Upper lobe of left lung (tissue), 6 donors: ENCODE results near the gene NDUFAF7. TPM values are rescaled to one million over a fixed set of nuclear protein-coding genes. Genes with fewer than 3 reads are reported as not detected.

ENCODE experiments used
- ATAC-seq, 2 donors: fragments of 200-7000 bp; cut with Tn5 transposase; one replicate each; pipeline ENCODE4 v1.9.1; 2022; ENCODE audit warnings: mild to moderate bottlenecking in 2 of 2, moderate library complexity in 2 of 2; ENCODE audit not compliant: low FRiP score in 2 of 2
- DNase-seq, 2 donors: peaks; one replicate each; pipeline ENCODE4 v3.0.0-alpha.2; 2019 to 2020
- H3K27ac ChIP-seq, 4 donors: fragments of 200-600 bp; sonication (generic); one replicate each; pipeline ENCODE4 v1.5.1; 2016 to 2019
- H3K27me3 ChIP-seq, 4 donors: fragments of 200-600 bp; sonication (generic); one replicate each; pipeline ENCODE4 v1.5.1; 2017 to 2019
- H3K36me3 ChIP-seq, 4 donors: fragments of 200-600 bp; sonication (generic); one replicate each; pipeline ENCODE4 v1.5.1; 2016 to 2019
- H3K4me1 ChIP-seq, 4 donors: fragments of 200-600 bp; sonication (generic); one replicate each; pipeline ENCODE4 v1.5.1; 2018 to 2019
- H3K4me3 ChIP-seq, 4 donors: fragments of 200-600 bp; sonication (generic); one replicate each; pipeline ENCODE4 v1.5.1; 2017 to 2019; ENCODE audit warnings: mild to moderate bottlenecking in 2 of 4, moderate library complexity in 1 of 4
- H3K9me3 ChIP-seq, 4 donors: fragments of 200-600 bp; sonication (generic); one replicate each; pipeline ENCODE4 v1.5.1; 2018 to 2019
- CTCF ChIP-seq, 6 experiments: fragments of 450-650 bp in 4 of 6; fragments of 200-600 bp in 2 of 6; sonication (generic) in 2 of 6; IDR thresholded peaks; one replicate each; pipeline ENCODE4 v1.5.1; 2016 to 2019; ENCODE audit warnings: antibody characterized with exemption in 6 of 6
- EP300 ChIP-seq, 4 donors: sonication (generic); formaldehyde crosslinking; IDR thresholded peaks; one replicate each; pipeline ENCODE4 v1.5.1; 2017; ENCODE audit warnings: antibody characterized with exemption in 4 of 4, control low read depth in 2 of 4
- POLR2A ChIP-seq, 4 donors: fragments of 450-650 bp; IDR thresholded peaks; one replicate each; pipeline ENCODE4 v1.5.1; 2016 to 2017; ENCODE audit warnings: antibody characterized with exemption in 4 of 4, mild to moderate bottlenecking in 2 of 4
- POLR2AphosphoS5 ChIP-seq, 2 donors: sonication (generic); formaldehyde crosslinking; IDR thresholded peaks; one replicate each; pipeline ENCODE4 v1.5.1; 2017; ENCODE audit warnings: antibody characterized with exemption in 2 of 2
- WGBS, 2 donors: methylation state at CpG; one replicate each; pipeline ENCODE4 v1.1.5; 2017 to 2018; 5-methylcytosine and 5-hydroxymethylcytosine counted together
- total RNA-seq, 6 donors: library from RNA; depleted of rRNA in 4 of 6; stranded (reverse); fragments of >200 nt in 4 of 6; gene quantifications; one replicate each; pipeline versions ENCODE4 v1.1.0 to v1.2.1, GENCODE V29; 2016 to 2021
- donor health status: DM: no; HTN: no; CAD: no; lungs with moderate emphysema.
- donor health status: DM: no; HTN: yes; CAD: no; lungs with severe emphysema.

The NDUFAF7 gene
- total RNA-seq, result 10 to 100 TPM in 5 of 6 donors, 1 to 10 TPM in 1; 7.4 to 30.4 (median 15.7) TPM

- peaks cover 25 to 29% (median 27%) of the 10 kb centered on the region in 4 donors for H3K4me1 ChIP-seq
- TF ChIP-seq POLR2AphosphoS5 (IDR thresholded peaks at IDR 0.05) (peak; percentile 90 to 94), CTCF (IDR thresholded peaks at IDR 0.05) (peak in 2 of 6 experiments; percentile 11 to 27), EP300 (IDR thresholded peaks at IDR 0.05) (no peak), POLR2A (IDR thresholded peaks at IDR 0.05) (peak; percentile 44 to 89 (median 82))
- WGBS, 2 donors, result 0 to 2% methylated on average over 29 to 59 of the region's 73 CpGs
Observed at GRCh38 chr2:37231241-37232130, at the start of gene NDUFAF7, which contains the start of gene CEBPZ. Gene NDUFAF7, plus strand, starts transcription at chr2:37231658. Its CDS starts 48 bp downstream, at chr2:37231706. Gene CEBPZ, minus strand, starts transcription at chr2:37231596. Its CDS starts 29 bp downstream, at chr2:37231567.

GRCh38 chr2:37181726-37182684, 49.5 kb upstream of the NDUFAF7 start:
- Histone ChIP-seq H3K4me3 (no peak overlapping the region), H3K4me1 (no peaks in the 10 kb centered on the region)

More at GRCh38 chr2:37231241-37232130, at the start of gene NDUFAF7, which contains the start of gene CEBPZ:
- Histone ChIP-seq H3K27me3 (no peaks in the 10 kb centered on the region), H3K9me3 (no peaks in the 10 kb centered on the region), H3K4me3 (peak within 1 kb of the TSS; percentile 69 to 96 (median 81)), H3K27ac (peak within 1 kb of the TSS; percentile 91 to 98 (median 96)), H3K36me3 (peaks cover 0 to 35% (median 10%) of the 10 kb centered on the region in 4 donors)
- ATAC-seq (peak; percentile 97 to 98), DNase-seq (peak; percentile 91 to 93)

GRCh38 chr2:37188570-37188969, 42.9 kb upstream of the NDUFAF7 start, which contains the start of gene SULT6B1:
Gene SULT6B1, minus strand, starts transcription at chr2:37188670. Its CDS starts 30 bp downstream, at chr2:37188640.
- H3K4me3 ChIP-seq, result no peak within 1 kb of the TSS
- H3K27me3 ChIP-seq, result no peaks in the 10 kb centered on the region
- H3K9me3 ChIP-seq, result no peaks in the 10 kb centered on the region
- H3K36me3 ChIP-seq, result no peaks in the 10 kb centered on the region
- no peak for DNase-seq
- peak within 1 kb of the TSS in 2 of 4 donors; percentile 34 to 80 for H3K27ac ChIP-seq
- TF ChIP-seq POLR2AphosphoS5 (IDR thresholded peaks at IDR 0.05) (no peak), POLR2A (IDR thresholded peaks at IDR 0.05) (no peak), EP300 (IDR thresholded peaks at IDR 0.05) (no peak), CTCF (IDR thresholded peaks at IDR 0.05) (no peak)
- 95 to 96% methylated on average over 2 of the region's 2 CpGs for WGBS, 2 donors
- H3K4me1 ChIP-seq, result peaks cover 0 to 3% (median 0%) of the 10 kb centered on the region in 4 donors
- no peak for ATAC-seq

More at GRCh38 chr2:37181726-37182684, 49.5 kb upstream of the NDUFAF7 start:
- Histone ChIP-seq H3K36me3 (no peaks in the 10 kb centered on the region), H3K27ac (no peak overlapping the region), H3K27me3 (no peaks in the 10 kb centered on the region), H3K9me3 (no peaks in the 10 kb centered on the region)
- DNase-seq (no peak), ATAC-seq (no peak)
- WGBS, 2 donors, result 80 to 82% methylated on average over 17 of the region's 17 CpGs
- TF ChIP-seq POLR2AphosphoS5 (IDR thresholded peaks at IDR 0.05), result no peak
- no peak for TF ChIP-seq CTCF (IDR thresholded peaks at IDR 0.05)
- no peak for TF ChIP-seq EP300 (IDR thresholded peaks at IDR 0.05)
- TF ChIP-seq POLR2A (IDR thresholded peaks at IDR 0.05), result no peak

GRCh38 chr2:37189452-37190153, 41.9 kb upstream of the NDUFAF7 start:
- DNase-seq (peak in 1 of 2 donors; percentile 60), ATAC-seq (peak; percentile 57 to 70)
- TF ChIP-seq EP300 (IDR thresholded peaks at IDR 0.05), result no peak
- no peak for TF ChIP-seq CTCF (IDR thresholded peaks at IDR 0.05)
- TF ChIP-seq POLR2AphosphoS5 (IDR thresholded peaks at IDR 0.05), result no peak
- no peak for TF ChIP-seq POLR2A (IDR thresholded peaks at IDR 0.05)
- Histone ChIP-seq H3K4me1 (peaks cover 0 to 3% (median 0%) of the 10 kb centered on the region in 4 donors), H3K27ac (peak overlapping the region in 3 of 4 donors; percentile 14 to 80 (median 34)), H3K27me3 (no peaks in the 10 kb centered on the region), H3K36me3 (no peaks in the 10 kb centered on the region), H3K4me3 (no peak overlapping the region), H3K9me3 (no peaks in the 10 kb centered on the region)
- WGBS, 2 donors, result 69 to 76% methylated on average over 6 of the region's 6 CpGs
